Measurements from ENCODE around the gene ELAC2.
A peak's percentile ranks its signal among the peaks of the same experiment; 100 is the strongest.

The ELAC2 gene, protein sequence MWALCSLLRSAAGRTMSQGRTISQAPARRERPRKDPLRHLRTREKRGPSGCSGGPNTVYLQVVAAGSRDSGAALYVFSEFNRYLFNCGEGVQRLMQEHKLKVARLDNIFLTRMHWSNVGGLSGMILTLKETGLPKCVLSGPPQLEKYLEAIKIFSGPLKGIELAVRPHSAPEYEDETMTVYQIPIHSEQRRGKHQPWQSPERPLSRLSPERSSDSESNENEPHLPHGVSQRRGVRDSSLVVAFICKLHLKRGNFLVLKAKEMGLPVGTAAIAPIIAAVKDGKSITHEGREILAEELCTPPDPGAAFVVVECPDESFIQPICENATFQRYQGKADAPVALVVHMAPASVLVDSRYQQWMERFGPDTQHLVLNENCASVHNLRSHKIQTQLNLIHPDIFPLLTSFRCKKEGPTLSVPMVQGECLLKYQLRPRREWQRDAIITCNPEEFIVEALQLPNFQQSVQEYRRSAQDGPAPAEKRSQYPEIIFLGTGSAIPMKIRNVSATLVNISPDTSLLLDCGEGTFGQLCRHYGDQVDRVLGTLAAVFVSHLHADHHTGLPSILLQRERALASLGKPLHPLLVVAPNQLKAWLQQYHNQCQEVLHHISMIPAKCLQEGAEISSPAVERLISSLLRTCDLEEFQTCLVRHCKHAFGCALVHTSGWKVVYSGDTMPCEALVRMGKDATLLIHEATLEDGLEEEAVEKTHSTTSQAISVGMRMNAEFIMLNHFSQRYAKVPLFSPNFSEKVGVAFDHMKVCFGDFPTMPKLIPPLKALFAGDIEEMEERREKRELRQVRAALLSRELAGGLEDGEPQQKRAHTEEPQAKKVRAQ

DNA sequence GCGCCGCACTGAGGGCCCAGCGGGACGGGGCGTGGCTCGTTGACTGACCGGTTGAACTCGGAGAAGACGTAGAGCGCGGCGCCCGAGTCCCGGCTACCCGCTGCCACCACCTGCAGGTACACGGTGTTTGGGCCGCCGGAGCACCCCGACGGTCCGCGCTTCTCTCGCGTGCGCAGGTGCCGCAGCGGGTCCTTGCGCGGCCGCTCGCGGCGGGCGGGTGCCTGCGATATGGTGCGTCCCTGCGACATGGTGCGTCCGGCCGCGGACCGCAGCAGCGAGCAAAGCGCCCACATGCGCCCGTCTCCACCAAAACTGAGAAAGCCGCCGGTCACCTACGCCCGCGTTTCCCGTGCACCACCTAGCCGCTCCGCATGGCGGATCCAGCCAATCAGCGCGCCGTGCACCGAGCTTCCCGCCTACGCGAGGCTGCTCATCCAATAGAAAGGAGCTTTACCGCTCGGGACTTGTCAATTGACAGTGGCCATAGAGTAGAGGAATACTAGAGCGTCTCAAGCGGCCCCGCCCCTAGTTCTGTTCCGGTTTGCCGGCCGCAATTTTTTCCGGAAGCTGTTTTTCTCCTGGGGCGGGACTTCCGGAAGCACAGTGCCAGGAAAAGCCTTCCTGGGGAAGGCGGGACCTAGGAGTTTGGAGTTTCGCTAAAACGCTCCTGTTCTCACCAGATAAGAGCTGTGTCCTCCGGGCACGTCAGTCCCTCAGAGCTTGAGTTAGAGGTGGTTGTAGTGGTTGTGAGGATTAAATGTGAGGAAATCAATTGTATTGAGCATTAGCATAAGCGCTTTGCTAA is at the start of gene ELAC2:
ELAC2 (minus strand) TSS at position 373 of the 805 bp plus-strand sequence; CDS start at position 293, 80 bp downstream.
- peak; percentile 99 for DNase-seq (ENCODE audit: low spot score)

- DNase-seq (ENCODE audit: low spot score): no peak
Observed at GRCh38 chr17:13065032-13065431, 47.2 kb upstream of the ELAC2 start.

DNA sequence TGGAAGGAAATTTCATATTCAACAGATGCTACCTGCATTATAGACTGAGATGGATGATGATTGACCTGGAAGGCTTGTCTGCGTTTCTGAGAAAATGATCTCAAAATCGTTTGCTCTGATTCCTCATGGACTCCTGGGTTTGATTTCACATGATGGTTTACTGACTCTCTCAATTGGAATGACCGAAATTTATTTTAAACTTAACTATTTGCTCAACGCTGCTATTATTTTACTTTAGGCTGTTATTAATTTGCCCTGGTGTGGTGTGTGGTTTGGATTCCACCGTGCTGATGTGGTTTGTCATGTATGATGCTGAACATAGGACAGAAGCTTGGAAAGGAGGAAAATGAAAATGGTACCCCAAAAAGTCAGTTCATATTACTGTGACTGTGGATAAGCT is 37.3 kb upstream of the ELAC2 start:
- no peak for DNase-seq (ENCODE audit: low spot score)

- DNase-seq (ENCODE audit: low spot score): no peak
Observed at GRCh38 chr17:13054666-13055065, 36.8 kb upstream of the ELAC2 start.

DNA sequence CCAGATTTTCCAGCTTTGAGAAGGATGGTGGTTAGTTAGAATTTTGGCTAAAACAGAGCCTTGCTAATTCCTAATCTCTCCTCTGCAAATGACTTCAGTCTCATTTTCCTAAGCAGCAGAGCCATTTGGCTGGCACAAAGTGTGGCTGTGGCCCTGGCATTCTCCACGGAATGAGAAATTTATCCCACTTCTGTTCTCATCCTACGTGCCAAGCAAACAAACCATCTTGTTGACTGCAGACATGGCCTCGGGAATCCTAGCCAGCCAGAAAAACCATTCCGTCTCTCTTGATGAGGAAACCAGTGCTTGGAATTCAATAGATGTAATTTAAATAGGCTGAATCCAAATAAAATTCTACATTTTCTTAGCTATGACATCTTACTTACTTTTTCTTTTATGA is 34.1 kb upstream of the ELAC2 start:
- no peak for DNase-seq (ENCODE audit: low spot score)

- no peak for DNase-seq (ENCODE audit: low spot score)
Observed at GRCh38 chr17:13047011-13047606, 29.3 kb upstream of the ELAC2 start.

GRCh38 chr17:13046361-13046760 is 28.5 kb upstream of the ELAC2 start:
- DNase-seq (ENCODE audit: low spot score): no peak

DNA sequence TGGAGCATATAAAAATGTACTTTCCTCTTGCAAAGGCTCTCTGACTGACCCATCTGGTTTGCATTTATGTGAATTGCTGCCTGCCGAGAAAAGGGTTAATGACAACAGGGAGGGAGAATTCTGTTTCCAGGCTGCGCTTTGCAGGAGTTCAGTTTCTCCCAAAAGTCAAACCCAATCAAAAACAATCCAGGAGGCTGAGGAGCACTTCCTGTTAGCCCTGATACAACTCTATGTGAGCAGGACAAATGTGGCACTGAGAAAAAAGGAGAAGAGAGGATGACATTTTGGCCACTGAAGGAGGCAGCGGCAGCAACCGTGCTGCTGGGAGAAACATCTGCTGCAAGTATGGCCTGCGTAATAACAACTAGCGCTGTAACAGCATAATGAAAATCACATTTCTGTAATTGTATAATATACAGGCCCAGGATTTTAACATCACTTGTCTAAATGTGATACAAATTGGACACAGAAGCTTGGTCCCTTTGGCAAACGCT is 26.8 kb upstream of the ELAC2 start:
- no peak for DNase-seq (ENCODE audit: low spot score)

GRCh38 chr17:13038931-13039665 is 21.3 kb upstream of the ELAC2 start:
- no peak for DNase-seq (ENCODE audit: low spot score)

GRCh38 chr17:13036751-13037150 is 18.9 kb upstream of the ELAC2 start:
- DNase-seq (ENCODE audit: low spot score): no peak

DNA sequence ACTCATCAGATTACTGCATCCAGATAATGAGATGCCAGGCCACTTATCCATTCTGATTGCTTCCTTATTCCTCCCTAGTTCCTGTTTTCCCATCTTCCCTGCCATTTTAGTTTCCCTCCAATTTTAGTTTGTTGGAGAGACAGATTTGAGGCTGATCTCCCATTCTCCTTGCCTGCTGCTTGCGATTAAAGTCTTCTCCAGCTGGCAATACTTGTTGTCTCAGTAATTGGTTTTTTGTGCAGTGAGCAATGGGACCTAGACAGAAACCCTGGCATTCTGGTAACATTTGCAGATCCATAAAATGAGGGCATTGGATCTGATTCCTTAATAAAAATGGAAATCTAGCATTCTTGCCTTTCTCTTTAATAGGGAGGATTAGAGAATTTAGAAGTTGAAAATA is 17.6 kb upstream of the ELAC2 start:
- DNase-seq (ENCODE audit: low spot score): no peak

DNA sequence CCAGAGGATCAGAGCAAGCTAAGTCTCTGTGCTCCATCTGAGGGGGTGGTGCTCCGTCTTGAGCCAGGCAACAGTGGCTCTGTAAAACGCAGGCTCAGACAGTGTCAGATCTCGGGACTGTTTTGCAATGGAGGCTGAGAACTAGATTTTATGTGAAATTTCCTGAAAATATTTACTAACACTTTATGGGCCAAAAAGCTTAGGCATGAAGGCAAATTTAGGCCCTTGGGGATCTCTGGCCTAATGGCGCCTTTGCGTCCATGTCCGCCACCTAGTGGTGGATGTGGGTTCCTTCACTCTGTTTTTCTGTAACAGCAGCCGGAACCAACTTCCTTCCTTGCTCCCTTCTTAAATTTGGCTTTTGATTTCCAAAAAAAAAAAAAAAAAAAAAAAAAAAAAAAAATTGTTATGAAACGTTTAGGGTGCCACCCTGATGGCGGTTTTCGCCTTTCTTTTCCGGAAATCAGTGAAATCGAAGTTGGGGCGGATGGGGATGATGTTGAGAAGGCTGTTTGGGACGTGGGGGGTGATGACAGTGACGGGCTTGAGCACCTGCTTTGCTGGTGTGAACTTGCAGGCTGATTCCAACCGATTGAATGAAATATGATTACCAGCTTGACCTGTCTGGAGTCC is 14.0 kb upstream of the ELAC2 start:
- DNase-seq (ENCODE audit: low spot score): peak; percentile 64

DNA sequence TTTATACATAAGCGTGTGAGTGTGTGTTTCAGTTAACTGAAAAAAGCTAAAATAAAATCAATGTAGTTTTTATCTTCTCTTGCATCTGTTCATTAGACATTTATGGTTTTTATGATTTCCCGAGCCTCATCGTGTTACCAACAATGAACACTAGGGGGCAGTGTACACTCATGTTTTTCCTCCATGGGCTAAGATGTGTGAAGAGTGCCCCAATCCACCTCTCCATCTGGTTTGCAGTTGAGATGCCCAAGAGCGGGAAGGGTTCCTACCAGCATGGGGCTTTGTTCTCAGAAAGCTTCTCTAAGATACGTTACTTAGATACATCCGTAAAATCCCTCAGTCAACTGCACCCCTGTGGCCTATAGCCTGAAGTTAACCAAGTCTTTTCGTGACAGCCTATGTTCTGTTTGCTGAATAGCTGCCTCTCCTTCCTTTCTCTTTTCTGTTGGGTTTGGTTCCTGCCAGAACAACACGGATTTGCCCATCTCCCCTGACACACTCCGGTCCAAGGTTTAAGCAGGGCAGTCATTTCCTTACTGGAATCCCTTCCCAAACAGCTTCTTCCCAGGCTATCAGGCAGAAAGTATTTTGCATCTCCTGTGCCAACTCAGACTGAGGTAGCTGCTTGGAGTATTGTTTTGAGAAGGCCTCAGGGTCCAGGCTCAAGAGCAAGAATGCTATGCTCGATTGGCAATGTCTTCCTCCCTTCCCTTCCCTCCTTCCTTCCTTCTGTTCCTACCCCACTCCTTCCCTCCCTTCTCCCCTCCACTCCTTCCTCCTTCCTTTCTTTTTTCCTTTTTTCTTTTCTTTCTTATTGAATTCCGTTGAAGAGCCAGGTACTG is 12.9 kb upstream of the ELAC2 start:
- peak; percentile 43 for DNase-seq (ENCODE audit: low spot score)

- DNase-seq (ENCODE audit: low spot score): no peak
Observed at GRCh38 chr17:13030056-13030455, 12.2 kb upstream of the ELAC2 start.

GRCh38 chr17:13029340-13029739 is 11.5 kb upstream of the ELAC2 start:
- DNase-seq (ENCODE audit: low spot score): no peak

DNA sequence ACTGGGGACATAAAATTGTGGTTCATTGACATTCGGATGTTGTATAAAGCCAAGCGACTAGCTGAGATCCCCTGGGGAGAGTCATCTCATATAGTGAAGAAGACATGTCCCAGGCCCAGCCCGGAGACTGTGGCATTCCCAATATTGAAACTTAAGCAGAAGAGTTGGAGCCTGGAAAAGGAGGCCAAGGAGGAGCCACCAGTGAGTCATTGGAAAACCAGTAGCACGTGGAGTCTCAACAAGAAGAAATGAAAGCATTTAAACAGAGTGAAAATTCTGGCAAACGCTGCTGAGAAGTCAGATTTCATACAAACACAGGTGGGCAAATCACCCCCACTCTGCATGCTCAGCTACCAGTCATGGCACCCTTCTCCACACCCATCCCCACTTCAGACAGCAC is 9.4 kb upstream of the ELAC2 start:
- DNase-seq (ENCODE audit: low spot score): no peak

GRCh38 chr17:13025687-13026086 is 7.9 kb upstream of the ELAC2 start:
- no peak for DNase-seq (ENCODE audit: low spot score)

- DNase-seq (ENCODE audit: low spot score): no peak
Observed at GRCh38 chr17:13025258-13025627, 7.4 kb upstream of the ELAC2 start.

GRCh38 chr17:13024526-13025257 is 6.9 kb upstream of the ELAC2 start:
- DNase-seq (ENCODE audit: low spot score): peak; percentile 56

Measured in RKO (cell line).